ENCODE results near the gene TAPT1.

TAPT1 gene

GRCh38 chr4:16171831-16172230 is 54.4 kb downstream of the TAPT1 start:
- DNase-seq (ENCODE audit: low read depth in 1 of 2, low spot score in 1 of 2), result no peak
- no peak for TF ChIP-seq JUND (IDR thresholded peaks at IDR 0.05; ENCODE audit: low read depth)
- in situ Hi-C loops (cut with HindIII; ENCODE audit: low pct_unique_long_range_greater_than_20kb, low sequenced_read_pairs), result no loop called here

DNA sequence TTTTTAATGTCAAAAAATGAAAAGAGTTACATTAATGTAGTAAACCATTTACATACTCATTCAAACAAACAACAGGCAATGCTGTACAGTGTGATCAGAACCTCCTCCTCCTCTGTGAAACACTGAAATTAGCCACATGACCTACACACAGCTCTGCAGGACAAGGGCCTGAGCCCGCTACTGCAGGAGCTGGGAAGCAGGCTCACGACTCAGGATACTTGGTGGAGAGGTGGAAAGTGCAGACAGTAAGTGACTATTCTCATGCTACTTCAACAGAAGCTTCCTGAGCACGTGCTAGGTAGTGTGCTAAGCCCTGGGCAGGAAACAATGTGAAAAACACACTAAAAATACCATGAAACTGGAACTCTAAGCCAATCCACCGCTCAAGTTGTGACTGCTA is 56.8 kb downstream of the TAPT1 start:
- in situ Hi-C loops (cut with HindIII; ENCODE audit: low pct_unique_long_range_greater_than_20kb, low sequenced_read_pairs), result no loop called here
- TF ChIP-seq JUND (IDR thresholded peaks at IDR 0.05; ENCODE audit: low read depth), result no peak
- DNase-seq (ENCODE audit: low read depth in 1 of 2, low spot score in 1 of 2), result no peak

DNA sequence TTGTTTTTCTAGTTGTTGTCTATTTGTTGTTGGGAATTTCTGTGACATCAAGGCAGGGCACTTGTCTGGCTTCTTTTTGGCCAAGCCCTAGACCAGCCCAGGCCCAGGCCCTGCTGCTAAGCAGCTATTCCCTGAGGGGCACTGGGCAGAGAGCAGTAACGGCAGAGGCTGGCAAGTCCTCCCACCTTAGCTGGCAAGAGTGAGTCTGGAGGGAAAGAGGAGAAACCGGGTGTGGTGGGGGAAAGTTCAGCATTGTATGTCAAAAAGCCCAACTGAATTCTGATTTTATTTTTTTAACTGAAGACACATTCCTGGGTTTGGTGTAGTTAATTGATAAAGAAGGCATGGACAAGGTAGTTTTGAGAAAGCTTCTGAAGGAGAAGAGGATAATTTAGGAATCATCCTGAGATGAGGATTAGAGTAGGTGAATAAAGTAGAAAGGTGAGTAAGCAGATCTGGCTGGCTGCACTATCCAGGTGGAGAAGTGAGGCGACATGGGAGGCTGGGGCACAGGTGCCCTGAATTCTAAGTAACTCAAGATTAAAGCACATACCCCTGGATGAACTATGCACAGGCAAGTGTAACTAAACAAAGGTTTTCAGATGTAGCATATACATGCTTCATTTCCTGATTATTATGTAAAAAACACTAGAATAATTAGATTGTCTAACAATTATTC is 57.4 kb downstream of the TAPT1 start:
- in situ Hi-C loops (cut with HindIII; ENCODE audit: low pct_unique_long_range_greater_than_20kb, low sequenced_read_pairs), result no loop called here
- DNase-seq (ENCODE audit: low read depth in 1 of 2, low spot score in 1 of 2), result no peak
- TF ChIP-seq JUND (IDR thresholded peaks at IDR 0.05; ENCODE audit: low read depth), result no peak

DNA sequence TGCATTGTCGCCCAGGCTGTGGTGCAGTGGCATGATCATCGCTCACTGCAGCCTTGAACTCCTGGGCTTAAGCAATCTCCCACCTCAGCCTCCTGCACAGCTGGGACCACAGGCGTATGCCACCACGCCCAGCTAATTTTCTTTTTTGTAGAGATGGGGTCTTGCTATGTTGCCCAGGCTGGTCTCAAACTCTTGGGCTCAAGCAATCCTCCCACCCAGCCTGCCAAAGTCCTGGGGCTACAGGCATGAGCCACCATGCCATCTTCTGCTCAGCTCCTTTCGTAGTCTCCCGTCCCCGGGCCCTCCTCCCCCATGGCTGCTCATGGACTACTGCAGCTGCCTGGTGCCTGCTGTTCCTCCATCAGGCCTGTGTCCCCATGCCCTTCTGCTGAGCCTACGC is 58.1 kb downstream of the TAPT1 start:
- no peak for TF ChIP-seq JUND (IDR thresholded peaks at IDR 0.05; ENCODE audit: low read depth)
- in situ Hi-C loops (cut with HindIII; ENCODE audit: low pct_unique_long_range_greater_than_20kb, low sequenced_read_pairs), result no loop called here
- DNase-seq (ENCODE audit: low read depth in 1 of 2, low spot score in 1 of 2), result no peak

- no peak for DNase-seq (ENCODE audit: low read depth in 1 of 2, low spot score in 1 of 2)
- TF ChIP-seq JUND (IDR thresholded peaks at IDR 0.05; ENCODE audit: low read depth), result no peak
- in situ Hi-C loops (cut with HindIII; ENCODE audit: low pct_unique_long_range_greater_than_20kb, low sequenced_read_pairs), result no loop called here
These were observed 60.3 kb downstream of the TAPT1 start for GRCh38 chr4:16165931-16166330.

DNA sequence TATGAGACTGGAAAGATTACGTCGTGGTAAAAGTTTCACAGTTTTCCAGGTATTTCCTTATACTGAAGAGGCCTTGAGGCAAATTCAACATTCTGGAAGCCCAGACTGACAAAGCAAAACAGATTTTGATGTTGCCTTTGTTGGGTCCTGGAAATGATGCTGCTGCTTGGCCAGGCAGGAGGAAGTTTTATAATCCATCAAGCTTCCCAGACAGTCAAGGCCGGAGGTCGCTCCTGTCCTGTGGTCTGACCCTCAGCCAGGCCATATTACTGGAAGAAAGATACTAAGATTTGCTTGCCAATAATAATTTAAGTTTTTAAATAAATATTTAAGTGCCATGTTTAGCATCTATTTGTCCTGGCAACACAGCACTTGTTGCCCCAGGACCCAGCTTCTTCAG is 63.4 kb downstream of the TAPT1 start:
- no peak for TF ChIP-seq JUND (IDR thresholded peaks at IDR 0.05; ENCODE audit: low read depth)
- in situ Hi-C loops (cut with HindIII; ENCODE audit: low pct_unique_long_range_greater_than_20kb, low sequenced_read_pairs), result no loop called here
- DNase-seq (ENCODE audit: low read depth in 1 of 2, low spot score in 1 of 2), result no peak

GRCh38 chr4:16161851-16162408 is 64.3 kb downstream of the TAPT1 start:
- TF ChIP-seq JUND (IDR thresholded peaks at IDR 0.05; ENCODE audit: low read depth), result no peak
- in situ Hi-C loops (cut with HindIII; ENCODE audit: low pct_unique_long_range_greater_than_20kb, low sequenced_read_pairs), result no loop called here
- no peak for DNase-seq (ENCODE audit: low read depth in 1 of 2, low spot score in 1 of 2)

DNA sequence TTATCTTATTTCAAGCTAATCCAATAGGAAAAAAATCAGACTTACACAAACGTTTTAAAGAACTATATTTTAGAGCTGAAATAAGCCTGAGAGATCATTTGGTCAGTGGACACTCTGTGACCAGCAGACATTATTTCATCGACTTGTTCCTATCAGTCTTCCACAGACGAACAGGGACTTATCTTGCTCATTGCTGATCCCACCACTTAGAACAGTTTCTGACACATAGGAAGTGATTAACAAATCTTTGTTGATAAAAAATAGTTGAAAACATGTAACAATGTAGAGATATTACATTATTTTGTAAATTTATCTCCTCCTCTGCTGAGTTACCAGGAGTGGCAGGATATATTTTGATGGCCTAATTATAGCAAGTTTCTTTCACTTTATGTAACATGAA is 65.8 kb downstream of the TAPT1 start:
- in situ Hi-C loops (cut with HindIII; ENCODE audit: low pct_unique_long_range_greater_than_20kb, low sequenced_read_pairs), result no loop called here
- no peak for TF ChIP-seq JUND (IDR thresholded peaks at IDR 0.05; ENCODE audit: low read depth)
- DNase-seq (ENCODE audit: low read depth in 1 of 2, low spot score in 1 of 2), result no peak

GRCh38 chr4:16159286-16159685 is 67.0 kb downstream of the TAPT1 start:
- TF ChIP-seq JUND (IDR thresholded peaks at IDR 0.05; ENCODE audit: low read depth), result no peak
- DNase-seq (ENCODE audit: low read depth in 1 of 2, low spot score in 1 of 2), result no peak
- in situ Hi-C loops (cut with HindIII; ENCODE audit: low pct_unique_long_range_greater_than_20kb, low sequenced_read_pairs), result no loop called here

DNA sequence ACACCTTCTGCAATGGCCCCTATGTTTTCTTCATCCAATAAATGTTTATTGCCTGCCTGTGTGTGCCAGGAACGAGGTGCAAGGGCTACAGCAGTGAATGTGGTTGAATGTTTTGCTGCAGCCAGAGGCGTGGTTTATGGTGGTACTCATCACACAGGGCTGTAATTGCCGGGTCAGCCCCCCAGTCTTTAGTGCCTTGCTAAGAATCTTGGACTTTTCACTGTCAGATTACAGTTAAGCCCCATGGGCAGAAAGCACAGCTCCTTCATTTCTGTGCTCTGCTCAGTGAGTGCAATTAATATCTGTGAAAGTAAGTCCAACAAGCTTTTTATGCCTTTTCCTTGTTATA is 67.8 kb downstream of the TAPT1 start:
- DNase-seq (ENCODE audit: low read depth in 1 of 2, low spot score in 1 of 2), result no peak
- in situ Hi-C loops (cut with HindIII; ENCODE audit: low pct_unique_long_range_greater_than_20kb, low sequenced_read_pairs), result no loop called here
- TF ChIP-seq JUND (IDR thresholded peaks at IDR 0.05; ENCODE audit: low read depth), result no peak

- no peak for TF ChIP-seq JUND (IDR thresholded peaks at IDR 0.05; ENCODE audit: low read depth)
- DNase-seq (ENCODE audit: low read depth in 1 of 2, low spot score in 1 of 2), result no peak
- in situ Hi-C loops (cut with HindIII; ENCODE audit: low pct_unique_long_range_greater_than_20kb, low sequenced_read_pairs), result no loop called here
These were observed 68.4 kb downstream of the TAPT1 start for GRCh38 chr4:16157609-16158503.

DNA sequence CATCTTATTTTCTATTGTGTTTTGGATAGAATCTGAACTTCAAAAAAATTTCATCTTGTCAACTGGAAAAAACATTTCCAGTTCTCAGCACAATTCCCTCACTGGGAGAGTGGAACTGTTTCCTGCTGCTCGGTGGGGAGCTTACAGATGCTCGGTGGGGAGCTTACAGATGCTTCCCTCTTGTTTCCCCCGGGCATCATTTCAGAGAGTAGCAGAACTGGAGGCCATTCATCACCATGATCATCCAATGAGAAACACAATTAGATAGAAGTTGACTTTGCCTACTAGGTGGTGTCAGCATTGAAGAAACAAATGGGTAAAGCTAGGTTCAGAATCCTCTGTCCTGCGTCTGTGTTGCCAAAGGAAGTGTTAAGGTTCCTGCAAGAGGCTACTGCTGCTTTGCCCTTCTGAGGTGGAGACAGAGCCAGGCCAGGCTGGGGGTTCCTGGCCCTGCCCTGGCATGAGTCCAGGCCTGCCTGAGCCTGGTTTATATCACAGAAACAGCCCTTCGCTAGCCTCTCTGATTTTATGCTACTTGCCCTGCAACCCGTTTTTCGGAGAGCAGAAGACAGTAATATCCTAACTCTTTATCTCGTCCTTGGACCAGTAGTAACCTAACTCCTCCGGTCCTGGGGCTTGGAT is 70.6 kb downstream of the TAPT1 start:
- no peak for DNase-seq (ENCODE audit: low read depth in 1 of 2, low spot score in 1 of 2)
- in situ Hi-C loops (cut with HindIII; ENCODE audit: low pct_unique_long_range_greater_than_20kb, low sequenced_read_pairs), result no loop called here
- TF ChIP-seq JUND (IDR thresholded peaks at IDR 0.05; ENCODE audit: low read depth), result no peak

DNA sequence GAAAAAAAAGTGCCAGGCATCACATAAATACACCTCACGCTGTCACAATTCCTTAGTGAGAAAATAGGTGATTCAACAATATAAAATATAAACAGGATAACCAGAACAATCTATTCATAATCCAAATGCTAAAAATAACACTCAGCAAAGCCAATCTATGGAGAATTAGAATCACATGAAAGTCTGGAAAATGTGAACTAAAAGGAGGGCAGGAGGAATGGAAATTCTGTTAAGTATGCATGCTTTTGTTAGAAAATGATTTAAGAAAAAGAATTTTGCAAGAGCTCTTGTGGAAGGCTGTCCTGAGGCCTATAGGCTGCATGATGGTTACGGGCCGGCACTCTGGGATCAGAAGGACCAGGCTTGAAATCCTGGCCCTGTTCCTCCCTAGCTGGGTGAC is 71.8 kb downstream of the TAPT1 start:
- in situ Hi-C loops (cut with HindIII; ENCODE audit: low pct_unique_long_range_greater_than_20kb, low sequenced_read_pairs), result no loop called here
- no peak for DNase-seq (ENCODE audit: low read depth in 1 of 2, low spot score in 1 of 2)
- TF ChIP-seq JUND (IDR thresholded peaks at IDR 0.05; ENCODE audit: low read depth), result no peak

All from T47D (cell line).